Neural cell (in vitro differentiated cells): ENCODE measurements around the gene PLA2G2E. TPM values are rescaled to one million over a fixed set of nuclear protein-coding genes. Genes with fewer than 3 reads are reported as not detected.

Experiments used
- H2AFZ ChIP-seq: fragments of 200-600, 300-800 bp; sonication (generic), shearing (Covaris generic); 2 replicates; pipeline ENCODE4 v1.6.0; 2014; ENCODE audit warnings: low read depth, mild to moderate bottlenecking, antibody characterized with exemption, low read length, moderate library complexity
- H3F3A ChIP-seq: fragments of 200-600 bp; shearing (Covaris generic); 2 replicates; pipeline ENCODE4 v1.6.1; 2016; ENCODE audit warnings: mild to moderate bottlenecking, moderate library complexity, mixed read lengths, antibody characterized with exemption, low read length; ENCODE audit not compliant: insufficient read depth, poor library complexity, severe bottlenecking
- H3K27ac ChIP-seq: fragments of 200-600, 300-800 bp; sonication (generic), shearing (Covaris generic); 2 replicates; pipeline ENCODE4 v1.5.1; 2014; ENCODE audit warnings: mild to moderate bottlenecking, low read length, moderate library complexity
- H3K27me3 ChIP-seq: fragments of 300-800, 200-600 bp; sonication (generic), shearing (Covaris generic); 2 replicates; pipeline ENCODE4 v1.6.0; 2014; ENCODE audit warnings: mild to moderate bottlenecking, low read depth, low read length, moderate library complexity; ENCODE audit not compliant: insufficient read depth
- H3K36me3 ChIP-seq: fragments of 300-800, 200-600 bp; sonication (generic), shearing (Covaris generic); 2 replicates; pipeline ENCODE4 v1.5.1; 2014; ENCODE audit warnings: mild to moderate bottlenecking, antibody characterized with exemption, low read length, moderate library complexity; ENCODE audit not compliant: insufficient read depth
- H3K4me2 ChIP-seq: fragments of 300-800, 200-600 bp; sonication (generic), shearing (Covaris generic); 2 replicates; pipeline ENCODE4 v1.6.0; 2014; ENCODE audit warnings: mild to moderate bottlenecking, low read length
- H3K4me3 ChIP-seq: fragments of 300-800, 200-600 bp; sonication (generic), shearing (Covaris generic); 2 replicates; pipeline ENCODE4 v1.5.1; 2014; ENCODE audit warnings: mild to moderate bottlenecking, low read length, moderate library complexity
- H3K79me2 ChIP-seq: fragments of 200-600 bp; shearing (Covaris generic); replicated peaks from 2 replicates; pipeline ENCODE4 v1.6.0; 2014; ENCODE audit warnings: mild to moderate bottlenecking, low read length, moderate library complexity; ENCODE audit not compliant: insufficient read depth
- H3K9ac ChIP-seq: fragments of 300-800, 200-600 bp; sonication (generic), shearing (Covaris generic); 2 replicates; pipeline ENCODE4 v1.6.1; 2016; ENCODE audit warnings: mild to moderate bottlenecking, low read length, mixed read lengths
- H3K9me2 ChIP-seq: fragments of 200-600 bp; shearing (Covaris generic); 2 replicates; pipeline ENCODE4 v1.6.1; 2016; ENCODE audit warnings: mild to moderate bottlenecking, low read length, mixed read lengths; ENCODE audit not compliant: insufficient read depth
- H3K9me3 ChIP-seq: fragments of 200-600, 300-800 bp; sonication (generic), shearing (Covaris generic); 2 replicates; pipeline ENCODE4 v1.6.1; 2016; ENCODE audit warnings: mild to moderate bottlenecking, mixed run types, low read length, moderate library complexity, mixed read lengths
- H4K20me1 ChIP-seq: fragments of 200-600 bp; shearing (Covaris generic); 2 replicates; pipeline ENCODE4 v1.6.1; 2016; ENCODE audit warnings: mild to moderate bottlenecking, mixed run types; ENCODE audit not compliant: insufficient read depth
- EP300 ChIP-seq: fragments of 450-650 bp; conservative IDR thresholded peaks from 2 replicates; pipeline ENCODE4 v1.6.1; 2014; ENCODE audit warnings: antibody characterized with exemption, mild to moderate bottlenecking, moderate library complexity; ENCODE audit not compliant: poor library complexity, severe bottlenecking
- EZH2 ChIP-seq: fragments of 200-600, 300-800 bp; shearing (Covaris generic), sonication (generic); IDR thresholded peaks from 2 replicates; pipeline ENCODE4 v1.6.1; 2014; ENCODE audit warnings: antibody characterized with exemption, low read length, borderline replicate concordance, mild to moderate bottlenecking; ENCODE audit not compliant: insufficient read depth, poor library complexity, severe bottlenecking
- MXI1 ChIP-seq: fragments of 450-650 bp; conservative IDR thresholded peaks from 2 replicates; pipeline ENCODE4 v1.6.1; 2014; ENCODE audit warnings: antibody characterized with exemption, mild to moderate bottlenecking; ENCODE audit not compliant: poor library complexity, severe bottlenecking
- POLR2AphosphoS5 ChIP-seq: IDR thresholded peaks from 2 replicates; pipeline ENCODE4 v1.6.1; 2012
- RAD21 ChIP-seq: fragments of 450-650 bp; conservative IDR thresholded peaks from 2 replicates; pipeline ENCODE4 v1.6.1; 2014; ENCODE audit warnings: antibody characterized with exemption, mild to moderate bottlenecking, moderate library complexity
- SMC3 ChIP-seq: fragments of 450-650 bp; conservative IDR thresholded peaks from 2 replicates; pipeline ENCODE4 v1.6.1; 2014; ENCODE audit warnings: antibody characterized with exemption, mild to moderate bottlenecking, moderate library complexity; ENCODE audit not compliant: poor library complexity
- TAF1 ChIP-seq: IDR thresholded peaks from 2 replicates; pipeline ENCODE4 v1.6.1; 2012; ENCODE audit warnings: low read depth
- polyA plus RNA-seq: library from polyadenylated mRNA; depleted of rRNA; stranded (reverse); fragments of >200 nt; gene quantifications from 2 replicates; pipeline ENCODE4 v1.2.3, GENCODE V29; 2014
- TF ChIP-seq, protein P1 (sequence below): IDR thresholded peaks from 2 replicates; pipeline ENCODE4 v1.6.1; 2012; ENCODE audit warnings: borderline replicate concordance
- TF ChIP-seq, protein P2 (sequence below): fragments of 450-650 bp; IDR thresholded peaks from 2 replicates; pipeline ENCODE4 v1.5.1; 2014; ENCODE audit warnings: antibody characterized with exemption, mild to moderate bottlenecking, moderate library complexity; ENCODE audit not compliant: poor library complexity, severe bottlenecking

Gene PLA2G2E
- polyA plus RNA-seq, 1 donor from 2014 or later, result not detected

DNA sequence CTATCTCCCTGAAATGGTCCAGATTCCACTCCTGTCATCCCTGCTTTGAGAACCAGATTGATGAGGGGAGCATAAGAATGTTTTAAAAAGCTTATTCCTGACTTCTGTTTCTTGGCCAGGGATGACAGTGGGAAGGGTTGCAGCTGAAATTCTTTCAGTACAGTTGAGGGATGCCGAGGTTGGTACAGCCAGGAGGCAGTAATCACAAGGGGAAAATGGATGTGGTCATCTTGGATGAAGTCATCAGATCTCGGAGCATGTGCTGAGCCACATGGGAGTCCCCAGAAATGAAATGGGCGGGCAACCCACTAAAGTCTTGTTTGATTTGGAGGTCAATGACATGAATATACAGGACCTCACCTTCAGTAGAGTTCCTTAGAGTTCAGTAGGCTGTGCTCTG lies 18.7 kb upstream of the PLA2G2E start:
- Histone ChIP-seq H3K9me3 (no peaks in the 10 kb centered on the region), H3K9me2 (no peaks in the 10 kb centered on the region), H3K27ac (peak overlapping the region; percentile 94), H3K79me2 (no peaks in the 10 kb centered on the region), H3K4me3 (no peak overlapping the region), H3K9ac (peak overlapping the region; percentile 45), H3K27me3 (no peaks in the 10 kb centered on the region), H4K20me1 (no peaks in the 10 kb centered on the region), H3F3A (no peaks in the 10 kb centered on the region), H2AFZ (no peak overlapping the region), H3K4me2 (no peak overlapping the region), H3K36me3 (no peaks in the 10 kb centered on the region)
- TF ChIP-seq TAF1, result no peak
- no peak for TF ChIP-seq EP300
- no peak for TF ChIP-seq POLR2AphosphoS5
- no peak for TF ChIP-seq MXI1
- TF ChIP-seq SMC3, result no peak
- no peak for TF ChIP-seq EZH2
- no peak for TF ChIP-seq RAD21

DNA sequence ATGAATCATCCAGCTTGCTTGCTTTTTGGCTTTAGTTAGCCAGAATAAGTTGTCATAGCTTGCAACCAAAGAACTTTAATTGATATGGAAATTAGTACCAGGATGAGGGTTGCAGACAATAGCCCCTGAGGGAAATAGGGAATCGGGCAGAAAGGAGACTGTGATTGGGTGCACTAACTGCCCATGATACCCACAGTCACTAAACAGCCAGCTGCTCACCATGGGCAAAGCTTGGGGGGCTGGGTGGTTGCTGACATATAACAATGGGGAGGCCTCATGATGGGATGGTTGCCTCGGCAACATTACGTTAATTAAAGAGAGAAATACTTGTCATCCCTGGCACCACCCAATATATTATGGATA lies 17.8 kb upstream of the PLA2G2E start:
- H3K9me2 ChIP-seq, result no peaks in the 10 kb centered on the region
- peak overlapping the region; percentile 44 for H3K4me3 ChIP-seq
- H3K9ac ChIP-seq, result peak overlapping the region; percentile 45
- no peaks in the 10 kb centered on the region for H4K20me1 ChIP-seq
- no peaks in the 10 kb centered on the region for H3K27me3 ChIP-seq
- H3K36me3 ChIP-seq, result no peaks in the 10 kb centered on the region
- peak overlapping the region; percentile 94 for H3K27ac ChIP-seq
- H3F3A ChIP-seq, result no peaks in the 10 kb centered on the region
- H3K4me2 ChIP-seq, result no peak overlapping the region
- TF ChIP-seq RAD21 (no peak), TAF1 (no peak), MXI1 (no peak), EZH2 (no peak), SMC3 (no peak), EP300 (no peak), POLR2AphosphoS5 (no peak)
- TF ChIP-seq, protein P1, sequence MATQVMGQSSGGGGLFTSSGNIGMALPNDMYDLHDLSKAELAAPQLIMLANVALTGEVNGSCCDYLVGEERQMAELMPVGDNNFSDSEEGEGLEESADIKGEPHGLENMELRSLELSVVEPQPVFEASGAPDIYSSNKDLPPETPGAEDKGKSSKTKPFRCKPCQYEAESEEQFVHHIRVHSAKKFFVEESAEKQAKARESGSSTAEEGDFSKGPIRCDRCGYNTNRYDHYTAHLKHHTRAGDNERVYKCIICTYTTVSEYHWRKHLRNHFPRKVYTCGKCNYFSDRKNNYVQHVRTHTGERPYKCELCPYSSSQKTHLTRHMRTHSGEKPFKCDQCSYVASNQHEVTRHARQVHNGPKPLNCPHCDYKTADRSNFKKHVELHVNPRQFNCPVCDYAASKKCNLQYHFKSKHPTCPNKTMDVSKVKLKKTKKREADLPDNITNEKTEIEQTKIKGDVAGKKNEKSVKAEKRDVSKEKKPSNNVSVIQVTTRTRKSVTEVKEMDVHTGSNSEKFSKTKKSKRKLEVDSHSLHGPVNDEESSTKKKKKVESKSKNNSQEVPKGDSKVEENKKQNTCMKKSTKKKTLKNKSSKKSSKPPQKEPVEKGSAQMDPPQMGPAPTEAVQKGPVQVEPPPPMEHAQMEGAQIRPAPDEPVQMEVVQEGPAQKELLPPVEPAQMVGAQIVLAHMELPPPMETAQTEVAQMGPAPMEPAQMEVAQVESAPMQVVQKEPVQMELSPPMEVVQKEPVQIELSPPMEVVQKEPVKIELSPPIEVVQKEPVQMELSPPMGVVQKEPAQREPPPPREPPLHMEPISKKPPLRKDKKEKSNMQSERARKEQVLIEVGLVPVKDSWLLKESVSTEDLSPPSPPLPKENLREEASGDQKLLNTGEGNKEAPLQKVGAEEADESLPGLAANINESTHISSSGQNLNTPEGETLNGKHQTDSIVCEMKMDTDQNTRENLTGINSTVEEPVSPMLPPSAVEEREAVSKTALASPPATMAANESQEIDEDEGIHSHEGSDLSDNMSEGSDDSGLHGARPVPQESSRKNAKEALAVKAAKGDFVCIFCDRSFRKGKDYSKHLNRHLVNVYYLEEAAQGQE, result no peak
- TF ChIP-seq, protein P2, sequence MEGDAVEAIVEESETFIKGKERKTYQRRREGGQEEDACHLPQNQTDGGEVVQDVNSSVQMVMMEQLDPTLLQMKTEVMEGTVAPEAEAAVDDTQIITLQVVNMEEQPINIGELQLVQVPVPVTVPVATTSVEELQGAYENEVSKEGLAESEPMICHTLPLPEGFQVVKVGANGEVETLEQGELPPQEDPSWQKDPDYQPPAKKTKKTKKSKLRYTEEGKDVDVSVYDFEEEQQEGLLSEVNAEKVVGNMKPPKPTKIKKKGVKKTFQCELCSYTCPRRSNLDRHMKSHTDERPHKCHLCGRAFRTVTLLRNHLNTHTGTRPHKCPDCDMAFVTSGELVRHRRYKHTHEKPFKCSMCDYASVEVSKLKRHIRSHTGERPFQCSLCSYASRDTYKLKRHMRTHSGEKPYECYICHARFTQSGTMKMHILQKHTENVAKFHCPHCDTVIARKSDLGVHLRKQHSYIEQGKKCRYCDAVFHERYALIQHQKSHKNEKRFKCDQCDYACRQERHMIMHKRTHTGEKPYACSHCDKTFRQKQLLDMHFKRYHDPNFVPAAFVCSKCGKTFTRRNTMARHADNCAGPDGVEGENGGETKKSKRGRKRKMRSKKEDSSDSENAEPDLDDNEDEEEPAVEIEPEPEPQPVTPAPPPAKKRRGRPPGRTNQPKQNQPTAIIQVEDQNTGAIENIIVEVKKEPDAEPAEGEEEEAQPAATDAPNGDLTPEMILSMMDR, result no peak
- H3K79me2 ChIP-seq, result no peaks in the 10 kb centered on the region
- H3K9me3 ChIP-seq, result no peaks in the 10 kb centered on the region
- H2AFZ ChIP-seq, result no peak overlapping the region
